H9 (cell line): ENCODE data around the gene FAAP100. TPM values are rescaled to one million over a fixed set of nuclear protein-coding genes. Genes with fewer than 3 reads are reported as not detected.

Experiments
- DNase-seq: peaks from one replicate; pipeline ENCODE4 v3.0.0-alpha.2; 2017
- H2AFZ ChIP-seq: one replicate; pipeline ENCODE4 v1.6.1; 2013; ENCODE audit warnings: mild to moderate bottlenecking, low read length, control low read depth, moderate library complexity
- H2AK5ac ChIP-seq: 2 replicates; pipeline ENCODE4 v1.6.1; 2013; ENCODE audit warnings: low read length, control low read depth, mixed read lengths; ENCODE audit not compliant: insufficient read length
- H2BK120ac ChIP-seq: one replicate; pipeline ENCODE4 v1.6.1; 2013; ENCODE audit warnings: low read depth, mild to moderate bottlenecking, low read length, control low read depth, inconsistent platforms; ENCODE audit not compliant: poor library complexity, severe bottlenecking
- H2BK12ac ChIP-seq: 2 replicates; pipeline ENCODE4 v1.6.1; 2013; ENCODE audit warnings: low read length, control low read depth, mixed read lengths, low read depth; ENCODE audit not compliant: insufficient read length
- H2BK15ac ChIP-seq: 2 replicates; pipeline ENCODE4 v1.6.1; 2013; ENCODE audit warnings: low read depth, low read length, control low read depth
- H2BK20ac ChIP-seq: one replicate; pipeline ENCODE4 v1.6.1; 2013; ENCODE audit warnings: low read depth, mild to moderate bottlenecking, low read length, control low read depth, inconsistent platforms; ENCODE audit not compliant: poor library complexity, severe bottlenecking
- H2BK5ac ChIP-seq: 2 replicates; pipeline ENCODE4 v1.6.1; 2013; ENCODE audit warnings: low read length, control low read depth, mixed read lengths; ENCODE audit not compliant: insufficient read length
- H3K14ac ChIP-seq: 2 replicates; pipeline ENCODE4 v1.6.1; 2013; ENCODE audit warnings: low read length, control low read depth; ENCODE audit not compliant: insufficient read depth
- H3K18ac ChIP-seq: 2 replicates; pipeline ENCODE4 v1.6.1; 2013; ENCODE audit warnings: low read depth, mild to moderate bottlenecking, mixed read lengths, low read length, control low read depth; ENCODE audit not compliant: insufficient read length
- H3K23ac ChIP-seq: 2 replicates; pipeline ENCODE4 v1.6.1; 2013; ENCODE audit warnings: low read length, control low read depth, mixed read lengths, low read depth; ENCODE audit not compliant: insufficient read length
- H3K23me2 ChIP-seq: 2 replicates; pipeline ENCODE4 v1.6.1; 2013; ENCODE audit warnings: low read depth, mild to moderate bottlenecking, mixed read lengths, low read length, control low read depth; ENCODE audit not compliant: insufficient read length, poor library complexity, severe bottlenecking
- H3K27ac ChIP-seq: 2 replicates; pipeline ENCODE4 v1.5.1; 2013; ENCODE audit warnings: low read length, control low read depth, mixed read lengths, low read depth; ENCODE audit not compliant: insufficient read length
- H3K27me3 ChIP-seq: 2 replicates; pipeline ENCODE4 v1.6.1; 2013; ENCODE audit warnings: low read length, control low read depth, inconsistent platforms; ENCODE audit not compliant: insufficient read depth
- H3K4ac ChIP-seq: 2 replicates; pipeline ENCODE4 v1.6.1; 2013; ENCODE audit warnings: low read depth, mild to moderate bottlenecking, control low read depth, inconsistent platforms, low read length, moderate library complexity
- H3K4me1 ChIP-seq: 2 replicates; pipeline ENCODE4 v1.6.1; 2013; ENCODE audit warnings: low read length, control low read depth, inconsistent platforms; ENCODE audit not compliant: insufficient read depth
- H3K4me2 ChIP-seq: 2 replicates; pipeline ENCODE4 v1.6.1; 2013; ENCODE audit warnings: low read length, control low read depth, mixed read lengths; ENCODE audit not compliant: insufficient read length, insufficient read depth
- H3K56ac ChIP-seq: 2 replicates; pipeline ENCODE4 v1.6.1; 2013; ENCODE audit warnings: low read depth, mild to moderate bottlenecking, mixed read lengths, low read length, control low read depth; ENCODE audit not compliant: insufficient read length
- H3K79me1 ChIP-seq: 2 replicates; pipeline ENCODE4 v1.6.1; 2013; ENCODE audit warnings: low read depth, mild to moderate bottlenecking, moderate library complexity, low read length, control low read depth, inconsistent platforms; ENCODE audit not compliant: insufficient read depth, poor library complexity, severe bottlenecking
- H3K79me2 ChIP-seq: 2 replicates; pipeline ENCODE4 v1.6.1; 2013; ENCODE audit warnings: low read length, control low read depth, inconsistent platforms; ENCODE audit not compliant: insufficient read depth
- H3K9ac ChIP-seq: 2 replicates; pipeline ENCODE4 v1.6.1; 2013; ENCODE audit warnings: low read length, control low read depth, mixed read lengths; ENCODE audit not compliant: insufficient read length; ENCODE audit errors: extremely low read depth
- H3K9me3 ChIP-seq: one replicate; pipeline ENCODE4 v1.6.1; 2013; ENCODE audit warnings: low read depth, low read length, inconsistent platforms; ENCODE audit not compliant: control insufficient read depth
- H3T11ph ChIP-seq: one replicate; pipeline ENCODE4 v1.6.1; 2013; ENCODE audit warnings: mild to moderate bottlenecking, low read length, control low read depth, inconsistent platforms
- H4K20me1 ChIP-seq: one replicate; pipeline ENCODE4 v1.6.1; 2013; ENCODE audit not compliant: control insufficient read depth, insufficient read length, insufficient read depth
- H4K5ac ChIP-seq: 2 replicates; pipeline ENCODE4 v1.6.1; 2013; ENCODE audit warnings: low read depth, mild to moderate bottlenecking, mixed read lengths, low read length, control low read depth; ENCODE audit not compliant: insufficient read length
- H4K8ac ChIP-seq: replicated peaks from 2 replicates; pipeline ENCODE4 v1.6.1; 2013; ENCODE audit warnings: low read length, control low read depth, mixed read lengths, low read depth; ENCODE audit not compliant: insufficient read length
- H4K91ac ChIP-seq: 2 replicates; pipeline ENCODE4 v1.6.1; 2013; ENCODE audit warnings: low read depth, mild to moderate bottlenecking, moderate library complexity, mixed read lengths, low read length, control low read depth; ENCODE audit not compliant: insufficient read length
- H3K27ac Mint-ChIP-seq, 3 experiments: 2 replicates in 2 of 3; 3 replicates in 1 of 3; pipeline ENCODE4 v1.8.0; 2020 to 2021; ENCODE audit warnings: mixed read lengths in 3 of 3, mild to moderate bottlenecking in 1 of 3, moderate library complexity in 1 of 3
- H3K27me3 Mint-ChIP-seq: 2 replicates; pipeline ENCODE4 v1.8.0; 2021; ENCODE audit warnings: low read depth, mild to moderate bottlenecking, moderate library complexity, mixed read lengths
- H3K36me3 Mint-ChIP-seq, 3 experiments: 2 replicates in 2 of 3; 3 replicates in 1 of 3; pipeline ENCODE4 v1.8.0; 2020 to 2021; ENCODE audit warnings: low read depth in 3 of 3, mixed read lengths in 3 of 3; ENCODE audit not compliant: insufficient read depth in 1 of 3
- H3K4me1 Mint-ChIP-seq, 2 experiments: 2 replicates each; pipeline ENCODE4 v1.8.0; 2020; ENCODE audit warnings: mixed read lengths in 2 of 2
- H3K4me3 Mint-ChIP-seq, 2 experiments: 2 replicates in 1 of 2; 3 replicates in 1 of 2; pipeline ENCODE4 v1.8.0; 2020 to 2021; ENCODE audit warnings: mild to moderate bottlenecking in 2 of 2, mixed read lengths in 2 of 2, moderate library complexity in 1 of 2
- H3K9me3 Mint-ChIP-seq, 2 experiments: 2 replicates in 1 of 2; 3 replicates in 1 of 2; pipeline ENCODE4 v1.8.0; 2020; ENCODE audit warnings: mild to moderate bottlenecking in 2 of 2, mixed read lengths in 2 of 2, moderate library complexity in 1 of 2
- WGBS: extraction: QIAGEN DNeasy Blood & Tissue Kit; methylation state at CpG from one replicate; pipeline ENCODE4 v1.1.7; 2013; ENCODE audit warnings: missing lambda C conversion rate, low lambda C conversion rate, mixed read lengths; ENCODE audit not compliant: insufficient read length; ENCODE audit errors: extremely low coverage; 5-methylcytosine and 5-hydroxymethylcytosine counted together
- total RNA-seq: library from RNA; stranded (reverse); gene quantifications from 2 replicates; pipeline ENCODE4 v1.2.1, GENCODE V29; 2021
- TF ChIP-seq, protein P1 (sequence below): fragments of 200-600 bp; sonication (generic); conservative IDR thresholded peaks from 3 replicates; pipeline ENCODE4 v1.8.0; 2021; ENCODE audit warnings: antibody characterized with exemption, mild to moderate bottlenecking

Gene FAAP100
- total RNA-seq, 1 experiment from 2014 or later: 54.0 TPM

- TF ChIP-seq, protein P1, sequence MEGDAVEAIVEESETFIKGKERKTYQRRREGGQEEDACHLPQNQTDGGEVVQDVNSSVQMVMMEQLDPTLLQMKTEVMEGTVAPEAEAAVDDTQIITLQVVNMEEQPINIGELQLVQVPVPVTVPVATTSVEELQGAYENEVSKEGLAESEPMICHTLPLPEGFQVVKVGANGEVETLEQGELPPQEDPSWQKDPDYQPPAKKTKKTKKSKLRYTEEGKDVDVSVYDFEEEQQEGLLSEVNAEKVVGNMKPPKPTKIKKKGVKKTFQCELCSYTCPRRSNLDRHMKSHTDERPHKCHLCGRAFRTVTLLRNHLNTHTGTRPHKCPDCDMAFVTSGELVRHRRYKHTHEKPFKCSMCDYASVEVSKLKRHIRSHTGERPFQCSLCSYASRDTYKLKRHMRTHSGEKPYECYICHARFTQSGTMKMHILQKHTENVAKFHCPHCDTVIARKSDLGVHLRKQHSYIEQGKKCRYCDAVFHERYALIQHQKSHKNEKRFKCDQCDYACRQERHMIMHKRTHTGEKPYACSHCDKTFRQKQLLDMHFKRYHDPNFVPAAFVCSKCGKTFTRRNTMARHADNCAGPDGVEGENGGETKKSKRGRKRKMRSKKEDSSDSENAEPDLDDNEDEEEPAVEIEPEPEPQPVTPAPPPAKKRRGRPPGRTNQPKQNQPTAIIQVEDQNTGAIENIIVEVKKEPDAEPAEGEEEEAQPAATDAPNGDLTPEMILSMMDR: no peak
- H3K9me3 ChIP-seq: no peaks in the 10 kb centered on the region
- H3K4me1 ChIP-seq: peaks cover 3% of the 10 kb centered on the region; the same call in 1 of the 2 replicates
- no peak overlapping the region for H4K8ac ChIP-seq
- H4K20me1 ChIP-seq: no peaks in the 10 kb centered on the region
- H3K56ac ChIP-seq: no peak overlapping the region
- no peak overlapping the region for H2AK5ac ChIP-seq
- WGBS: no CpG with 5 or more reads among the region's 5 CpGs
- H2BK120ac ChIP-seq: no peak overlapping the region
- no peak overlapping the region; a peak in 1 of 5 replicates for H3K4me3 Mint-ChIP-seq
- no peak overlapping the region for H2AFZ ChIP-seq
- H2BK5ac ChIP-seq: no peak overlapping the region
- H3K27me3 Mint-ChIP-seq: peaks cover 52% of the 10 kb centered on the region
- H3K23ac ChIP-seq: no peak overlapping the region
- no peak overlapping the region for H2BK12ac ChIP-seq
- H3K4me1 Mint-ChIP-seq: peaks cover 29 to 41% of the 10 kb centered on the region in 2 experiments
- H3K27me3 ChIP-seq: no peaks in the 10 kb centered on the region; the same call in 1 of the 2 replicates
- no peaks in the 10 kb centered on the region for H3K79me2 ChIP-seq
- no peak for DNase-seq
- H3K27ac ChIP-seq: no peak overlapping the region
- H4K5ac ChIP-seq: no peak overlapping the region
- no peak overlapping the region for H4K91ac ChIP-seq
- no peaks in the 10 kb centered on the region for H3K79me1 ChIP-seq
- H3K4me2 ChIP-seq: no peak overlapping the region
- no peak overlapping the region for H3K14ac ChIP-seq
- no peak overlapping the region for H3T11ph ChIP-seq
- no peak overlapping the region for H2BK20ac ChIP-seq
- H3K23me2 ChIP-seq: peaks cover 5% of the 10 kb centered on the region
- H3K36me3 Mint-ChIP-seq: no peaks in the 10 kb centered on the region
- no peak overlapping the region for H2BK15ac ChIP-seq
- H3K27ac Mint-ChIP-seq: no peak overlapping the region
- H3K9me3 Mint-ChIP-seq: no peaks in the 10 kb centered on the region
- no peak overlapping the region for H3K4ac ChIP-seq
- no peak overlapping the region for H3K18ac ChIP-seq
- H3K9ac ChIP-seq: no peak overlapping the region
Measured at GRCh38 chr17:81491181-81491581, 61.0 kb downstream of the FAAP100 start.
